Measurements from ENCODE around the gene DNAH8.
A peak's percentile ranks its signal among the peaks of the same experiment; 100 is the strongest.

Gene DNAH8

GRCh38 chr6:38701551-38701950, 13.6 kb upstream of the DNAH8 start:
- DNase-seq, result no peak

- DNase-seq, result peak; percentile 75
These were observed 12.3 kb upstream of the DNAH8 start, which contains the start of gene GLO1 for GRCh38 chr6:38702558-38703397. Gene GLO1, minus strand, starts transcription at chr6:38703145. Its CDS starts 91 bp downstream, at chr6:38703054.

DNA sequence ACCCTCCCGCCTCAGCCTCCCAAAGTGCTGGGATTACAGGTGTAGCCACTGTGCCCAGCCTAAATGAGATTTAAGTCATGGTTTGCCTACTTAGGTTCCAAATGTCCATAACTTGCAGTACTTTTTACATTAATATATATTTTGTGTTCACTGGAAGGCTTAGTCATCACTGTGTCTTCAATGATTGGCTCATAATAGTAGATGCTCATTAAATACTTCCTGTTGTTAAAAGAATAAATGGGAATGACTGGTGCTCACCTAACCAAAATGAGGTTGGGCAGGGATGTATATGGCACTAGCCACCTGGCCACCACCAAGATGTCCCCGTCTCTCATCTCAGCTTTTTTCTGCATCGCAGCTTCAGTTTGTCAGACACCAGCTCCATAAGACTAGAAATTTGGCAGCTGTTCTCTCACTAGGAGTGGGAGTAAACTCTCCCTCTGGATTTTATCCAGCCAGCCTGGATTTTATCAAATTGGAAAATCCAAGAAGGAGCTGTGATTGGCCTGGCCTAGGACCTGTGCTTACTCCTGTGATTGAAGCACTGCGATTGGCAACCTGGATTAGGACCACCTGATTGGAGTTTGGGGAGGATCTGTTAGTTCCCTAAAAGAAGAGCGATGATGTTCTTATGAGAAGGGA, 11.0 kb upstream of the DNAH8 start:
- DNase-seq, result no peak

- no peak for DNase-seq
These were observed 9.2 kb upstream of the DNAH8 start for GRCh38 chr6:38705924-38706323.

- DNase-seq, result no peak
These were observed 6.6 kb upstream of the DNAH8 start for GRCh38 chr6:38708496-38708895.

- no peak for DNase-seq
These were observed 1.3 kb upstream of the DNAH8 start for GRCh38 chr6:38713812-38714211.

GRCh38 chr6:38714239-38715015, 684 bp upstream of the DNAH8 start:
- DNase-seq, result no peak

DNA sequence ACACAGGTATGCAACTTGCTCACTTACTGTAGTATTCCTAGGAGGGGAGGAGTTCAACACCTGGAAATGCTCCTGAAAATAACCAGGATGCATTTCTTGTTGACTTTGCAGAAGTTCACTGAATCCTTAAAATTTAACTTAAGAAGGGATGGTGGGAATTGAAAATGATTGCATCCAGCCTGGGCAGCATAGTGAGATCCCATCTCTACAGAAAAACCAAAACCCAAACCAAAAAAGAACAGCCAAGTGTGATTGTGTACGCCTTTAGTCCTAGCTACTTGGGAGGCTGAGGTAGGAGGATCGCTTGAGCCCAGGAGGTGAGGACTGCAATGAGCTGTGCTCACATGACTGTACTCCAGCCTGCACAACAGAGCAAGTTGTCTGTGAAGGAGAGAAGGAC, 1.7 kb downstream of the DNAH8 start:
- DNase-seq, result no peak

DNA sequence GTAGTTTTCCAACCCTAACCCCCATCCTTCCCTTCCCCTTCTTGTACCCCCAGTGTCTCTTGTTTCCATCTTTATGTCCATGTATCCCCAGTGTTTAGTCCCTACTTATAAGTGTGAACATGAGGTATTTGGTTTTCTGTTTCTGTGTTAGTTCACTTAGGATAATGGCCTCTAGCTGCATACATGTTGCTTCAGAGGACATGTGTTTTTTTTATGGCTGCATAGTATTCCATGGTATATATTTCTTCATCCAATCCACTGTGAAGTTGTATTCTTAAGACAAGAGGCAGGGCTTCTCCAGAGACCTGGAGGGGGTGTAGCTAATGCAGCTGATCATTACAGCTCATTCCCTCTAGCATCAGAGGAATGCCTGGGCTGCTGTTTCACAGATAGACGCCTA, 4.2 kb downstream of the DNAH8 start:
- DNase-seq, result no peak

DNA sequence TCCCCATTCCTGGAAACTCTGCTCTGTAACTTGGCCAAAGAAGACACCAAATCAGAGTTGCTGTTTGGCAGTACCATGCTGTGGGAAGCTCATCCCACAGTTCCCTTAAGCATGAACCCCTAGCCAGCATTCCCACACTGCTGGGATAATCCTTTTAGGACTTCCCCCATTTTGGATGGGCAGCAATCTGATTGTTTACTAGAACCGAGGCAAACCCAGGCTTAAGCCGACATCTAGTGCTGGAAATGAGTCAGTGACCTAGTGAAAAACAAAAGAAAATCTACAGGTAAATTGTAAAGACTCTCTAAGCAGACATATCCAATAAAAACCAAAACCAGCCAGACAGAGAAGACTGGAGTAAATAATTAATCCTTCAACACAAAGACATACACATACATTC, 5.2 kb downstream of the DNAH8 start:
- DNase-seq, result no peak

- DNase-seq, result no peak
These were observed 6.9 kb downstream of the DNAH8 start for GRCh38 chr6:38722038-38722437.

DNA sequence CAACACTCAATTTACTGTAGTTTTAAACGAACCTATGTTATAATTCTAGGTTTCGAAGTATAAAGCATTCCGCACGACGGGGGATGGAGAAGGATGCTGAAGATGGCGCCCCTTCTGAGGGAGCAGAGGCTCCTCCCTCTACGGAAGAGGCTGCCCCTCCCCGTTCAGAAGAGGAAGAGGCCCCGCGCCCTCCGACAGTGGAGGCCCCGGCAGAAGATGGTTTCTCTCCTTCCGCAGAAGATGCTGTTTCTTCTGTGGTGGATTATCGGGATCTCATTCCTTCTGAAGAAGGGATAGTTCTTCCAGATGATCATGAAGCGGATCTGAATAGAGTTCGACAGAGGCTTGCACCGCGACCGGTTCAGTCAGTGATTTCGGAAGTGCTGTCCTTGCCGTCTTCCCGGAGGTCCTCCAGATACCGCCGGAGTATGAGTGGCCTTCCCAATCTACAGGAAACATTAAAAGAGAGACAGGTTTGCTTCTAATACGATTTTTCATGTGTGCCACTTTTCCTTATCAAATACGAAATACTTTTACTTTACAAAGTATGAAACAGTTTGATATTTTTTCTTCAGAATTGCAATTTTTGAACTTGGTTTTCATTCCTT, 7.7 kb downstream of the DNAH8 start:
- DNase-seq, result no peak

DNA sequence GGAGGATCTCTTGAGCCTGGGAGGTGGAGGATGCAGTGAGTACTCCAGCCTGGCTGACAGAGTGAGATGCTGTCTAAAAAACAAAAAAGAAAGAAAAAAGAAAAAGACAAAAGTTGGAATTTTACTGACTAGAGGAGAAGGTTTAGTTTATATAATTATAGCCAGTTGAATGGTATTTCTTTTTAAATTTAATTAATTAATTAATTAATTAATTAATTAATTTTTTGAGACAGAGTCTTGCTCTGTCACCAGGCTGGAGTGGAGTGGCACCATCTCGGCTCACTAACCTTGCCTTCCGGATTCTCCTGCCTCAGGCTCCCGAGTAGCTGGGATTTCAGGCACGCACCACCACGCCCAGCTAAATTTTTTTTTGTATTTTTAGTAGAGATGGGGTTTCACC, 8.7 kb downstream of the DNAH8 start:
- DNase-seq, result no peak

GRCh38 chr6:38724343-38724742, 9.2 kb downstream of the DNAH8 start:
- no peak for DNase-seq

DNA sequence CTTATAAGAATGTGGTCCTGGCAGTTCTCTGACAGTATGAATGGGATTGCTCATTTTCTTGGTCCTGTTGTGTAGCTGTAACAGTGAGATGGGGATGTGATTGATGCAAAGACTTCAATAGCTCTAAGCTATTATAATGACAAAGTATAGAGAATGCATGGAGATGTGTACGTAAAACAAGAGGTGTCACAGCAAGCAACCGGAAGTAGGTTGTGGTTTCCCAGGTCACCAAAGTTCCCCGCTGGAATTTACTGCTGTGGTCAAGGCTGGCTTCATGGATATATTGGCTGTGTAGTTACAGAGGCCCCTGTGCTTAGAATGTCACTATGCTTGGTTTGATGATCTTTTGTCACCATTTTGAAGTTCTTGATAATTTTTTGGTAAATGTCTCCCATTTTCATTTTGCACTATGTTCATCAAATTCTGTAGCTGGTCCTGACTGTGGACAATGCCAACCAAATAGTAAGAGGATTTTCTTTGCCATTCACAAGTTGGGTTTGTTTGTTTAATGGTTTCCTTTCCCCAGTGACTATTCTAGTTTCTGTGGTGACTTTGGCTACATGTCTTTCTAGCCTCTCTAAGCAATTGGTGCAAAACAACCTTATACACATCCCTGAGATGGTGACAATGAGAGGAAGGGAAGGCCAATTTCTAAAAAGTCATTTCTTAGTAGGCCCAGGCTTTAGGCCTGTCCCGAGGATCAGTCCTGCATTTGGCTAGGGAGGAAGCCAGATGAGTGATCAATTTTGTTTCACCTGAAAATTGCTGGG, 10.5 kb downstream of the DNAH8 start:
- no peak for DNase-seq

DNA sequence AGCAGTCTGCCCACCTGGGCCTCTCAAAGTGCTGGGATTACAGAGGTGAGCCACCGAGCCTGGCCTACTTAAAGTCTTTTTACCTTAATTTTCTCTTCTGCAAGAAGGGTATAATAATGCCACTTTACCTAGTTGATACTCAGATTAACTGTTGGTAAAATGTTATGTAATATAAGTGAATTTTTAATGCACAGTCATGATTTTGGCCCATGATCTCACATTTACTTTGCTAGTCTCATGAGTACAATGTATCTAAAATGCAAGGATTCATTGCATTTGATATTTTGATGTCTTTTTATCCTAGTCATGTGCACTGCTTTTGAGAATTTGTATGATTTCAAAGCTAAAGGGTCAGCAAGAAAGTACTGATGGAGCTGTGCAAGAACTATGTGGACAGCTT, 13.1 kb downstream of the DNAH8 start:
- DNase-seq, result no peak

DNA sequence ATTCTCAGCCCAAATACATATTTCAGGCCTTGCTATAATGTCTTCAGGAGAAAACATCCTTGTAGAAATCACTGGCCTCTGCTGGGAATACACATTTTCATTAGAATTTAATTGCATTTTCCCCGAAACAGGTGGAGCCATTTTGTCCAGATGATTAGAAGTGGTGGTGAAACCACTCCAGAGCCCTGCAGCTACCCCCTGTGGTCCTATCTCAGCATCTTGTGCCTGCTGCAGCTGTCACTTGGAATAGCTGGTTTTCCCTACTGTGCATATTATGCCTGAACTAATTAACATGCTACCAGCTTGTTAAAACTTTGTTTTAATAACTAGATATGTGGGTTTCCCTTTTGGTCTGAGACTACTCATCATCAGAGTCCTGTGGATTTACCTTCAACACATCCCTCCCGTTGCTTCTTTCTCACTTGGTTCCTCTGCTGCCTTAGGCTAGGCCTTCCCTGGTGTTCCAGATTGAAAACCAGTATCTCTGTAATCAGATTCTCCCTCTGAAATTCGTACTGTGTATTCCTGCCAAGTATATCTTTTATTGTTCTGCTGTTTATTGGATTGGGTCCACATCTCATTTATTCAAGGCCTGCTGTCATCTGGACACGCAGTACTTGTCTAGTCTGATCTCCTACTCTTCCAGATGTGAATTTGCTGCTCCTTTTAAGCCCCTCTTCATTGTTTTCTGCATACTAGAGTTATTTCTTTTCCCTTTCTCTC, 15.2 kb downstream of the DNAH8 start:
- DNase-seq, result no peak

DNA sequence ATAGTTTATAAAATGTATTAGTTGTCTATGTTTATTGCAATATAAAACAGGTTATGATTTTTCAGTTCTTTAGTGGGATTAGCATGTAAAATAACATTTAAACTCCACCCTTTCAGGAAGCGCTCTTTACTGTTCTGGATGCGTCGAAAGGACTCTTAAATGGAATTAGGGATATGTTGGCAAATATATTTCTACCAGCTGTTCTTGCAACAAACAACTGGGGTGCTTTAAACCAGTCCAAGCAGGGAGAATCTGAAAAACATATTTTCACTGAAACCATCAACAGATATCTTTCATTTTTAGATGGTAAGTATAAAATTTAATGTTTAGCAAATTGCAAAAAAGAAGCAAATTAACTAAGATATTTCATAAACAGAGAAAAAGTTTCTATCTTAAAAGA, 21.8 kb downstream of the DNAH8 start:
- no peak for DNase-seq

- no peak for DNase-seq
These were observed 23.1 kb downstream of the DNAH8 start for GRCh38 chr6:38738261-38738660.

DNA sequence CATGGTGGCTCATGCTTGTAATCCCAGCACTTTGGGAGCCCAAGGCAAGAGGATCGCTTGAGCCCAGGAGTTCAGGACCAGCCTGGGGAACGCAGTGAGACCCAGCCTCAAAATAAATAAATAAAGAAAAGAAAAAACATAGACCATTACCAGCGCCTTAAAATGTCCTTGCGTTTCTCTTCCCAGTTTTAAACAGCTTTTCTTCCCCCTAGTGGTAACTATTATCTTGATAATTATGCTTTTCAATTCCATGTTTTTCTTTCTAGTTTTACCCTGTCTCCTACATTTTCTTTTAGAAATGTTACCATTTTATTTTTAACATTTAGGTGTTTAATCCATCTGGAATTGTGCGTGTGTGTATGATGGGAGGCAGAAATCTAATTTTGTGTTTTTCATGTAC, 24.4 kb downstream of the DNAH8 start:
- DNase-seq, result no peak

- DNase-seq, result no peak
These were observed 34.4 kb downstream of the DNAH8 start for GRCh38 chr6:38749473-38749872.

Data from NCI-H1417 treated with DMSO at 0.1 percent for 48 hours (cell line).